ENCODE measurements around the gene CLCNKB.

Gene CLCNKB

GRCh38 chr1:16093611-16094010, 50.0 kb downstream of the CLCNKB start:
- no peaks in the 10 kb centered on the region for H3K36me3 ChIP-seq
- no peaks in the 10 kb centered on the region for H4K20me1 ChIP-seq
- H3K4me3 ChIP-seq: no peak overlapping the region
- no peak overlapping the region for H3K4me2 ChIP-seq
- no peaks in the 10 kb centered on the region for H3K9me3 ChIP-seq
- no peak overlapping the region for H3K27ac ChIP-seq
- TF ChIP-seq Cebpa-rat (IDR thresholded peaks at IDR 0.05): no peak
- peaks cover 14% of the 10 kb centered on the region for H3K4me1 ChIP-seq
- no peak overlapping the region for H3K9ac ChIP-seq
- H3K27me3 ChIP-seq: no peaks in the 10 kb centered on the region

- no peak overlapping the region for H3K9ac ChIP-seq
- no peak overlapping the region for H3K4me2 ChIP-seq
- no peaks in the 10 kb centered on the region for H3K27me3 ChIP-seq
- no peaks in the 10 kb centered on the region for H3K36me3 ChIP-seq
- no peaks in the 10 kb centered on the region for H3K9me3 ChIP-seq
- H4K20me1 ChIP-seq: no peaks in the 10 kb centered on the region
- TF ChIP-seq Cebpa-rat (IDR thresholded peaks at IDR 0.05): no peak
- no peak overlapping the region for H3K4me3 ChIP-seq
- no peak overlapping the region for H3K27ac ChIP-seq
- peaks cover 6% of the 10 kb centered on the region; the same call in 1 of the 2 replicates for H3K4me1 ChIP-seq
These were observed 51.0 kb downstream of the CLCNKB start for GRCh38 chr1:16094453-16095158.

GRCh38 chr1:16095447-16095846, 51.9 kb downstream of the CLCNKB start:
- no peak overlapping the region for H3K4me2 ChIP-seq
- H3K27ac ChIP-seq: no peak overlapping the region
- no peaks in the 10 kb centered on the region for H3K27me3 ChIP-seq
- no peak overlapping the region for H3K4me3 ChIP-seq
- TF ChIP-seq Cebpa-rat (IDR thresholded peaks at IDR 0.05): no peak
- no peaks in the 10 kb centered on the region for H4K20me1 ChIP-seq
- H3K9ac ChIP-seq: no peak overlapping the region
- H3K9me3 ChIP-seq: no peaks in the 10 kb centered on the region
- H3K36me3 ChIP-seq: no peaks in the 10 kb centered on the region
- H3K4me1 ChIP-seq: no peaks in the 10 kb centered on the region

- Histone ChIP-seq H3K4me3 (no peak overlapping the region), H3K27ac (no peak overlapping the region), H3K4me1 (no peaks in the 10 kb centered on the region), H3K9me3 (peaks cover 20% of the 10 kb centered on the region), H4K20me1 (no peaks in the 10 kb centered on the region), H3K9ac (no peak overlapping the region), H3K27me3 (no peaks in the 10 kb centered on the region), H3K36me3 (no peaks in the 10 kb centered on the region), H3K4me2 (no peak overlapping the region)
- no peak for TF ChIP-seq Cebpa-rat (IDR thresholded peaks at IDR 0.05)
These were observed 55.8 kb downstream of the CLCNKB start for GRCh38 chr1:16099412-16099811.

GRCh38 chr1:16101623-16102022, 58.0 kb downstream of the CLCNKB start:
- no peaks in the 10 kb centered on the region for H3K4me1 ChIP-seq
- no peak overlapping the region for H3K4me2 ChIP-seq
- TF ChIP-seq Cebpa-rat (IDR thresholded peaks at IDR 0.05): no peak
- no peak overlapping the region for H3K4me3 ChIP-seq
- H3K9ac ChIP-seq: no peak overlapping the region
- H3K27me3 ChIP-seq: no peaks in the 10 kb centered on the region
- no peak overlapping the region for H3K27ac ChIP-seq
- peaks cover 20% of the 10 kb centered on the region for H3K9me3 ChIP-seq
- no peaks in the 10 kb centered on the region for H3K36me3 ChIP-seq
- no peaks in the 10 kb centered on the region for H4K20me1 ChIP-seq
